Osteocyte (in vitro differentiated cells): ENCODE data around the gene ETHE1. TPM values are rescaled to one million over a fixed set of nuclear protein-coding genes. Genes with fewer than 3 reads are reported as not detected.

ENCODE experiments used
- DNase-seq: peaks from one replicate; pipeline ENCODE4 v3.0.0; 2021; ENCODE audit warnings: mixed read lengths; ENCODE audit not compliant: unreplicated experiment; ENCODE audit errors: extremely low spot score
- H3K27ac Mint-ChIP-seq: one replicate; pipeline ENCODE4 v1.8.0; 2021; ENCODE audit warnings: mild to moderate bottlenecking, mixed read lengths; ENCODE audit not compliant: unreplicated experiment
- H3K27me3 Mint-ChIP-seq: one replicate; pipeline ENCODE4 v1.8.0; 2021; ENCODE audit warnings: mixed read lengths; ENCODE audit not compliant: unreplicated experiment
- H3K36me3 Mint-ChIP-seq: one replicate; pipeline ENCODE4 v1.8.0; 2021; ENCODE audit warnings: mixed read lengths; ENCODE audit not compliant: unreplicated experiment
- H3K4me1 Mint-ChIP-seq: one replicate; pipeline ENCODE4 v1.8.0; 2021; ENCODE audit warnings: mixed read lengths; ENCODE audit not compliant: unreplicated experiment
- H3K4me3 Mint-ChIP-seq: one replicate; pipeline ENCODE4 v1.8.0; 2021; ENCODE audit warnings: mild to moderate bottlenecking, moderate library complexity, mixed read lengths; ENCODE audit not compliant: unreplicated experiment
- H3K9me3 Mint-ChIP-seq: one replicate; pipeline ENCODE4 v1.8.0; 2021; ENCODE audit warnings: mixed read lengths; ENCODE audit not compliant: unreplicated experiment
- CTCF ChIP-seq: fragments of 200-600 bp; sonication (generic); IDR thresholded peaks from 2 replicates; pipeline ENCODE4 v1.5.0; 2021; ENCODE audit warnings: antibody characterized with exemption, mild to moderate bottlenecking, moderate library complexity
- total RNA-seq: library from RNA; stranded (reverse); gene quantifications from 2 replicates; pipeline ENCODE4 v1.2.1, GENCODE V29; 2021

The ETHE1 gene
- total RNA-seq, 1 donor from 2014 or later = 41.8 TPM

- DNase-seq = no peak
- Mint-ChIP-seq H3K27ac (no peak overlapping the region), H3K36me3 (no peaks in the 10 kb centered on the region), H3K4me1 (peaks cover 7% of the 10 kb centered on the region), H3K9me3 (no peaks in the 10 kb centered on the region), H3K4me3 (no peak overlapping the region), H3K27me3 (peaks cover 8% of the 10 kb centered on the region)
- TF ChIP-seq CTCF = no peak
These were observed 56.7 kb downstream of the ETHE1 start for GRCh38 chr19:43470288-43470687.

GRCh38 chr19:43469160-43469480 is 57.9 kb downstream of the ETHE1 start:
- DNase-seq = no peak
- no peak overlapping the region for H3K27ac Mint-ChIP-seq
- H3K36me3 Mint-ChIP-seq = no peaks in the 10 kb centered on the region
- peaks cover 8% of the 10 kb centered on the region for H3K27me3 Mint-ChIP-seq
- H3K4me3 Mint-ChIP-seq = no peak overlapping the region
- TF ChIP-seq CTCF = no peak
- no peaks in the 10 kb centered on the region for H3K9me3 Mint-ChIP-seq
- H3K4me1 Mint-ChIP-seq = peaks cover 7% of the 10 kb centered on the region

DNA sequence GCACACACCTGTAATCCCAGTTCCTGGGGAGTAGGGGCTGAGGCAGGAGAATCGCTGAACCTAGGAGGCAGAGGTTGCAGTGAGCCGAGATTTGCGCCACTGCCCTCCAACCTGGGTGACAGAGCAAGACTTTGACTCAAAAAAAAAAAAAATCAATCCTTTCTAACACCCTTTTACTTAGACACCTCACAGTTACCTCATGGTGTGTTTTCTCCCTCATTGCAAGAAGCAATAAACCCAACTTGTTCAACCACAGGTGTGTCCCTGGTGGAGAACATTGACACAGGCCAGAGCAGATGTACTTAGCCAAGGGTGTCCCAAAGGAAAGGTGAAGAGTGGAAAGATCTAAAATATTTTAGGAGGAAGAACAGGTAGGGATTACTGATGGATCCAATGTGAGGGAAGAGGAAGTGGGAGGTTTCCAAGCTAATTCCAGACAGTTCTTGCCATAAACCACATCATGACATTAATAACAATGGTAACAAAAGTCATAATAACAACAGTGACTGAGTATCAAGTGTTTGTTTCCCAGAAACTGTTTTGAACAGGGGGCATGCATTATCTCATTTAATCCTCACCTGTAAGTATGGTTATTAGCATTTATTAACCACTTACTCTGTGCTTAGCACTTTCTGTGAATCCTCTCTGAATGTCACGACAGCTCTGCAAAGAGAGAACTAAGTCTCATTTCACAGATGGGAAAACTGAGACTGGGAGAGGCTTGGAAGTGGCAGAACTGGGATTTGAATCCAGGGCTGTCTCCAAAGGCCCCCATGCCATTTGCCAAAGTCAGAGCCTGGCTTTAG is 58.4 kb downstream of the ETHE1 start:
- peaks cover 8% of the 10 kb centered on the region for H3K27me3 Mint-ChIP-seq
- no peak for DNase-seq
- no peaks in the 10 kb centered on the region for H3K36me3 Mint-ChIP-seq
- H3K27ac Mint-ChIP-seq = no peak overlapping the region
- H3K4me1 Mint-ChIP-seq = peaks cover 10% of the 10 kb centered on the region
- H3K9me3 Mint-ChIP-seq = no peaks in the 10 kb centered on the region
- H3K4me3 Mint-ChIP-seq = no peak overlapping the region
- no peak for TF ChIP-seq CTCF

GRCh38 chr19:43467730-43468129 is 59.3 kb downstream of the ETHE1 start:
- no peak overlapping the region for H3K4me3 Mint-ChIP-seq
- no peaks in the 10 kb centered on the region for H3K9me3 Mint-ChIP-seq
- TF ChIP-seq CTCF = no peak
- H3K4me1 Mint-ChIP-seq = peaks cover 10% of the 10 kb centered on the region
- H3K27ac Mint-ChIP-seq = no peak overlapping the region
- no peaks in the 10 kb centered on the region for H3K36me3 Mint-ChIP-seq
- H3K27me3 Mint-ChIP-seq = peaks cover 8% of the 10 kb centered on the region
- no peak for DNase-seq

DNA sequence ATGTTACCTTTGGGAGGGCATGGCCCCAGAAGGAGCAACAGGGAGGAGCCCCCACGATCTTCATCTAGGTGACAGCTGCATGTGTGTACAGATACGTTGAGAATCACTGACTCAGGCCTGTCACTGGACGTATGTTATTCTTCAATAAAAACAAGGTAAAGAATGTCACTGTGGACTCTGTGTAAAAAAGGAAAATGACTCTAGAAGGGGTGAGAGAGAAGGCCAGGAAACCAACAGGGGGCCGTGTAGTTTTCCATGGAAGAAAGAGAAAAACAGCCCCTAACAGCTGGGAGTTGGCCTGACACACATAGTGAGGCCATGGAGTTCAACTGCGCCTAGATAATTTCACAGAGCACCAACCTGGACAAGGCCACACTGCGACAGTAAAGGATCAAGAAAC is 59.7 kb downstream of the ETHE1 start:
- peaks cover 8% of the 10 kb centered on the region for H3K27me3 Mint-ChIP-seq
- no peak overlapping the region for H3K4me3 Mint-ChIP-seq
- DNase-seq = no peak
- no peak overlapping the region for H3K27ac Mint-ChIP-seq
- H3K9me3 Mint-ChIP-seq = no peaks in the 10 kb centered on the region
- no peak for TF ChIP-seq CTCF
- peaks cover 10% of the 10 kb centered on the region for H3K4me1 Mint-ChIP-seq
- H3K36me3 Mint-ChIP-seq = no peaks in the 10 kb centered on the region
